Amniotic stem cell (primary cell): Measurements from ENCODE around the gene C1R.
"Not testable (repeated sequence)": the region's sequence is repeated elsewhere in the genome, so short reads cannot be mapped to it uniquely, and the experiment has no call there.

Experiments used
- DNase-seq: peaks from one replicate; lab custom pipeline; 2025; lab: John Stamatoyannopoulos, UW

C1R gene

DNA sequence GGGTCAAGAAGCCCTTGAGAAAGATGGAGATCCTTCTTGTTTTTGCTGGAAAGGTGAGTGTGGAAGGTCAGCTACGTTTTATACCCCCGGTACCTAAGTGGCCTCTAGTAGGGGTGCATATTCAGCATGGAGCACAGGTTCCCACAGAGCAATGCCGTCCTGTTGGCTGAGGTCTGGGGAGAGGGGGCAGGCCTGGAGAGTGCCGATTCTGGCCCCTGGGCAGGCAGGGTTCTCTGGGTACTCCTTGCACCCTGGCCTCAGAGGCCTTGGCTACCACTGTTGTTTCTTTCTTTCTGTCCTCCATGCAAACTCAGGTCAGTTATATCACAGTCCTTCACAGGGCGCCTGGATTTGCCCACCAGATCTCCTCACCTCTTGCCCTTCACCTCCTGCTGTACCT is 27.9 kb upstream of the C1R start:
- DNase-seq: no peak

DNA sequence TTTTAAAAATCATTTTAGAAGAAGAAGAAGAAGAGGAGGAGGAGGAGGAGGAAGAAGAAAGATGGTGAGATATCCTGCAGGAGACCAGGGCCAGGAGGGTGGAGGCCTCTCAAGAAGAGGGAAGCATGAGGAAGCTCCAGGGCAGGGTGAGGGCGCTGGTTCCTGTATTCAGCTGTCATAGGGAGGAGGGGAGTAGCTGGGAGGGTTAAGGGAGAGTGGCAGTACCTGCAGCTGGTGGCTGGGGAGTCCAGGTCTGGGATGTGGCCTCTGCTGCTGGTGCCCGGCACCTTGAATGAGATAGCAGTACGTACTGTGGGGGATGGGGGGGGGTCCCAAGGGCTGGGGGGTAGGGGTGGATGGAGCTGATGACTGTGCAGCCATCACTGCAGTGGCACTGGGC is 26.6 kb upstream of the C1R start:
- DNase-seq: no peak

DNA sequence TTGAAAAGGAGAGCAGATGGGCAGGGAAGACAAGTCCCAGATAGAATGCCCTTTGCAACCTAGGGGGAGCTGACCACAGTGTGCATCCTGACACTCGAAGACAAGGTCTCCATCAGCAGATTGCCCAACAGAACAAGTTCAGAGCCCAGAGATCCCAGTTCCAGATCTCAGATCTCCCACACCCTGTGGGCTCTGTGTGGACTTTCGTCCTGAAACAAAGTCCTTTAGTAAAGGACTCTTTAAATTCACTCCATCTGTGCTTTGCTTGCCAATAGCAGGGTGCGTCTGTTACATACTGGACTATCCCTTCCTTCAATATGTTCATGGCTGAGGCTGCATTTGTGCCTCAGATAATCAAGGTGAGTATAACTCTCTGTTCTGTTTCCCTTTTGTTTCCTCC is 25.4 kb upstream of the C1R start:
- DNase-seq: no peak

GRCh38 chr12:7116916-7117315 is 24.7 kb upstream of the C1R start:
- no peak for DNase-seq

DNA sequence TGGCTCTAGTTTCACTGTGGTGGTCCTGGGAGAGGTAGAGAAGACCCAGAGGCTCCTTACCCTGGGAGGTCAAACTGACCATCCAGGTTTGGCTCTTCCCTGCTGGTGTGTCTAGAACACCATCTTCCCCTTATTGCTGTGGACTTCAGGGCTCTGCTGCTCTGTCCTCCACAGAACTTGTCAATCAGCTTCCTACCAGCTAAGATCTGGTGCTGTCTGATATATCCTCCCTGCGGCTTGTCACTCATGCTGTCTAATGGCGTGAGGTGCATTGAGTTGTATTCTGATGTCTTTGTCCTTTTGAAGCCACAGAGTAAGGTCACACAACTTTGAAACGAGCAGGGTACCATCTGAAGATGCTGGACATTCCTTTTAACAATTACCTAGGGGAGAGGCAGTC is 24.0 kb upstream of the C1R start:
- no peak for DNase-seq

DNA sequence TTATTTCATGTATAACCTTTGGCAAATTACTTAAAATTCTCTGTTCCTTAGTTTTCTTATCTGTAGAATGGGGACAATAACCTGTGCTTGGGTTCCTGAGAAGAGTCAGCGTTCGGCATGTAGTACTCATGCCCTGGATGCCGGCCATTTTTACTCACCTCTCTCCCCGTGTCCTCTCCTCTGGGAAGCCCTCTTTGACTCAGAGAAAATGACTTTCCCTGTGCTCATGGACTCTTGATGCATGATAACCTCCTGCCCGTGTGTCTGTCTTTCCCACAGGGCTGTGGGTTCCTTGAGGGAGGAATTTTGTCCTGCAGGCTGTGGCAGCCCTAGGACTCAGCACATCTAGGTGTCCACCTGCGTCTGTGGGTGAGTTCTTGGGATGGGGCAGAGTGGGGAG is 22.6 kb upstream of the C1R start:
- DNase-seq: no peak

- no peak for DNase-seq
Observed at GRCh38 chr12:7114008-7114407, 21.8 kb upstream of the C1R start.

DNA sequence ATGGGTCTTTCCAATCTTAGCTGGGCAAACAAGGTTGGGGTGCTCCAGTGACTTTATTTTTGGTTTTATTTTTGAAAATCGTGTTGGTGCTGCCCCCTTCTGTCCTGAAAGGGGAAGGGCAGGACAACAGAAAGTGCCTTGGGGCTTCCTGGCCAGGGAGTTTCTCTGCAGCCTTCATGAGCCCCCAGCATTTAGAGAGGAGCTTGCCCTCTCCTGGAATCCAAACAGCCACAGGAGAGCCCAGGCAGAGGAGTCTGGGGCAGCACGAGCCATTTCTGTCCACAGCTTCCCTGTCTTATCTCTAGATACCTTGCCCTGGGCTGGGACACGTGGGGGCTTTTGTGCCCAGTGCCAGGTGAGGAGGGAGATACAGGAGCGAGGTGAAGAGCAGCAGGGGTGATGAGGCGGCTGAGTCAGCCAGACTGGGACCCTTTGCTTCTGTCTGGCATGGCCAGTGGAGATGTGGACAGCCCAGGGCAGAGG is 21.2 kb upstream of the C1R start:
- no peak for DNase-seq

GRCh38 chr12:7112041-7112440 is 19.8 kb upstream of the C1R start:
- no peak for DNase-seq

- no peak for DNase-seq
Observed at GRCh38 chr12:7110661-7111060, 18.4 kb upstream of the C1R start.

DNA sequence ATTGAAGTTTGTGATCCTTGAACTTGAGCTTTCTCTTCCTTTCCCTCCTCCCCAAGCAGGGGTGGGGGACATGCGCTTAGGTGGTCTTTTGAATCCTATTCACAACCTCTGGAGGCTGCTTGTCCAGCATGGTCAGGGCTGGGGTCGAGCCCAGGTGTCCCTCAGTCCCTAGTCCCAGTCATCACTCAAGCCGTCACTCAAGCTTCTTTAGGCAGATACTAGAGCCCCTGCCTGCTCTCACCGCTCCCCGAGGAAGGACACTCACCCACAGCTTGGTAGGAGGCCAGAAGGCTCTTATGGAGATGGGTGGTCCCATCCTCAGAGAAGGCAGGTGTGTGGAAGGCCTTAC is 17.3 kb upstream of the C1R start:
- no peak for DNase-seq

GRCh38 chr12:7108796-7109571 is 16.7 kb upstream of the C1R start, which contains the start of gene C1RL:
TSS of gene C1RL (minus strand) at chr12:7109214. CDS start at chr12:7109180, 34 bp downstream.
- DNase-seq: no peak

- peak; percentile 63 for DNase-seq
Observed at GRCh38 chr12:7108003-7108795, 16.0 kb upstream of the C1R start.

GRCh38 chr12:7107636-7108002 is 15.4 kb upstream of the C1R start:
- no peak for DNase-seq

DNA sequence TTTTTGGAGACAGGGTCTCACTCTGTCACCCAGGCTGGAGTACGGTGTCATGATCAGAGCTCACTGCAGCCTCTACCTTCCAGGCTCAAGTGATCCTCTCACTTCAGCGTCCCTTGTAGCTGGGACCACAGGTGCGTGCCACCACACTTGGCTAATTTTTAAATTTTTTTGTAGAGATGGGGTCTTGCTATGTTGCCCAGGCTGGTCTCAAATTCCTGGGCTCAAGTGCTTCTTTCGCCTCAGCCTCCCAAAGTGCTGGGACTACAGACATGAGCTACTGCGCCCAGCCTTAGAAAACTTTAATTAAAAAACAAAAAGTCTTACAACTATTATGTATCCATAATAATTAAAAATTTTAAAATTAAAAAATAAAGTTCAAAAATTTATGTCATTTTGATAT is 14.9 kb upstream of the C1R start:
- DNase-seq: not testable (repeated sequence)

DNA sequence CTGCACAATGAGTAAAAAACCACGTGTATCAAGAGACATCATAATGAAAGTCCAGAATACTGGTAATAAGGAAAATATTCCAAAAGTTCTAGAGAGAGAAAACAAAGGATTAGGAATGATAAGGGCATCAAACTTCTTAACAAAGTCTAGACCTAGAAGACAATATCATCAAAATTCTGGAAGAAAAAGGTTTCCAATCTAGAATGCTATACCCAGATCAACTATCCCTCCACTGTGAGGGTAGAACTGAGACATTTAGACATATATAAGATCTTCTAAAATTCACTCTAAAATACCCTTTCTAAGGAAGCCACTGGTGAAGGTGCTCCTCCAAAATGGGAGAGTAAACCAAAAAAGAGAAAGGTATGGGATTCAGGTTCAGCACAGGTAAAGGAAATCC is 13.8 kb upstream of the C1R start:
- no peak for DNase-seq

GRCh38 chr12:7103837-7104584 is 11.8 kb upstream of the C1R start:
- no peak for DNase-seq

- no peak for DNase-seq
Observed at GRCh38 chr12:7102582-7102981, 10.3 kb upstream of the C1R start.

DNA sequence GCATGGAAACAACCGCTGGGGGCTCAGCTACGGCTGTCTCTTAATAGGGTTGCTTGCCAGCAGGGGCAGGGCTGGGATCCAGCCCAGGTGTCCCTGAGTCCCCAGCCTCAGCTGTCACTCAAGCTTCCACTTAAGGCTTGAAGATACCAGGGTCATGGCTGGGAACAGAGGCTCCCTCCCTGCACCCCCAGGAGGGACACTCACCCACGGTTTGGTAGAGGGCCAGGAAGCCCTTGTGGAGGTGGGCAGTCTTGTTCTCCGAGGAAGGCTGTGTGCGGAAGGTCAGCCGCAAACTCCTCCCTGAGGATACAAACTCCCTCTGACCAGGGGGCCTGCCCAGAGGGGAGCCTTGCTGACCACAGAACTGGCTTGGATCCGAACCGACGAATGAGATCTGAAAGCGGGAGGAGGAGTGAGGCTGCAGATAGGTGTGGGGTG is 9.5 kb upstream of the C1R start:
- no peak for DNase-seq

- DNase-seq: no peak
Observed at GRCh38 chr12:7101047-7101693, 8.9 kb upstream of the C1R start.

GRCh38 chr12:7100239-7100638 is 8.0 kb upstream of the C1R start:
- no peak for DNase-seq

GRCh38 chr12:7099290-7099996 is 7.2 kb upstream of the C1R start:
- no peak for DNase-seq
